SU-DHL-6 (cell line): Measurements from ENCODE around the gene CTNND2.

ENCODE experiments used
- H2AFZ ChIP-seq: fragments of 200-600 bp; sonication (generic); 2 replicates; pipeline ENCODE4 v1.6.1; 2014; ENCODE audit warnings: low read depth, mild to moderate bottlenecking, moderate library complexity, mixed read lengths, antibody characterized with exemption, low read length; ENCODE audit not compliant: severe bottlenecking
- H3F3A ChIP-seq: fragments of 200-600 bp; shearing (Covaris generic); 2 replicates; pipeline ENCODE4 v1.6.0; 2016; ENCODE audit warnings: antibody characterized with exemption, mild to moderate bottlenecking; ENCODE audit not compliant: insufficient read depth
- H3K27ac ChIP-seq: fragments of 200-600 bp; sonication (generic); 2 replicates; pipeline ENCODE4 v1.5.1; 2016; ENCODE audit warnings: low read depth, mild to moderate bottlenecking, low read length, moderate library complexity, mixed read lengths
- H3K27me3 ChIP-seq: fragments of 200-600 bp; sonication (generic), shearing (Covaris generic); 2 replicates; pipeline ENCODE4 v1.6.0; 2014; ENCODE audit warnings: mild to moderate bottlenecking, low read length
- H3K36me3 ChIP-seq: fragments of 200-600 bp; sonication (generic); 2 replicates; pipeline ENCODE4 v1.6.1; 2014; ENCODE audit warnings: mild to moderate bottlenecking, low read length, mixed read lengths
- H3K4me2 ChIP-seq: fragments of 300-600, 200-600 bp; shearing (Covaris generic), sonication (generic); 2 replicates; pipeline ENCODE4 v1.6.0; 2014; ENCODE audit warnings: low read length, low read depth, mild to moderate bottlenecking; ENCODE audit not compliant: poor library complexity, severe bottlenecking
- H3K4me3 ChIP-seq: fragments of 200-600 bp; sonication (generic); 2 replicates; pipeline ENCODE4 v1.5.1; 2014; ENCODE audit warnings: antibody characterized with exemption, low read length, mild to moderate bottlenecking, mixed read lengths; ENCODE audit not compliant: insufficient read depth, poor library complexity, severe bottlenecking
- H3K79me2 ChIP-seq: fragments of 200-600 bp; sonication (generic); 2 replicates; pipeline ENCODE4 v1.6.1; 2014; ENCODE audit warnings: mild to moderate bottlenecking, low read length, moderate library complexity; ENCODE audit not compliant: insufficient read depth
- H3K9ac ChIP-seq: fragments of 200-600 bp; sonication (generic); 2 replicates; pipeline ENCODE4 v1.7.0; 2014; ENCODE audit warnings: mild to moderate bottlenecking, low read length
- H3K9me2 ChIP-seq: fragments of 200-600 bp; sonication (generic); replicated peaks from 2 replicates; pipeline ENCODE4 v1.6.1; 2014; ENCODE audit warnings: low read length; ENCODE audit not compliant: insufficient read depth
- H3K9me3 ChIP-seq: fragments of 200-600 bp; sonication (generic); 2 replicates; pipeline ENCODE4 v1.6.1; 2014; ENCODE audit warnings: low read length, mixed read lengths; ENCODE audit not compliant: insufficient read depth
- H4K20me1 ChIP-seq: fragments of 200-600 bp; sonication (generic); 2 replicates; pipeline ENCODE4 v1.6.1; 2014; ENCODE audit warnings: low read depth, mild to moderate bottlenecking, antibody characterized with exemption, low read length, moderate library complexity, mixed read lengths
- EZH2phosphoT487 ChIP-seq: fragments of 200-600 bp; sonication (generic), shearing (Covaris generic); conservative IDR thresholded peaks from 2 replicates; pipeline ENCODE4 v1.6.1; 2018; ENCODE audit warnings: mild to moderate bottlenecking, antibody characterized with exemption, low read length, moderate library complexity, mixed read lengths
- TF ChIP-seq, protein P1 (sequence below): fragments of 200-600 bp; sonication (generic); IDR thresholded peaks from one replicate; pipeline ENCODE4 v1.5.1; 2017; ENCODE audit warnings: antibody characterized with exemption, mild to moderate bottlenecking, low read length, moderate library complexity; ENCODE audit not compliant: insufficient read depth, poor library complexity, severe bottlenecking

CTNND2 gene

GRCh38 chr5:11172484-11172883 is 731.8 kb downstream of the CTNND2 start:
- Histone ChIP-seq H2AFZ (no peak overlapping the region), H3F3A (no peaks in the 10 kb centered on the region), H3K4me2 (no peak overlapping the region), H3K4me3 (no peak overlapping the region), H3K9me2 (no peaks in the 10 kb centered on the region), H3K9ac (no peak overlapping the region), H3K79me2 (no peaks in the 10 kb centered on the region), H3K27ac (no peak overlapping the region), H3K36me3 (no peaks in the 10 kb centered on the region), H4K20me1 (no peaks in the 10 kb centered on the region), H3K27me3 (no peaks in the 10 kb centered on the region), H3K9me3 (no peaks in the 10 kb centered on the region)
- TF ChIP-seq, protein P1, sequence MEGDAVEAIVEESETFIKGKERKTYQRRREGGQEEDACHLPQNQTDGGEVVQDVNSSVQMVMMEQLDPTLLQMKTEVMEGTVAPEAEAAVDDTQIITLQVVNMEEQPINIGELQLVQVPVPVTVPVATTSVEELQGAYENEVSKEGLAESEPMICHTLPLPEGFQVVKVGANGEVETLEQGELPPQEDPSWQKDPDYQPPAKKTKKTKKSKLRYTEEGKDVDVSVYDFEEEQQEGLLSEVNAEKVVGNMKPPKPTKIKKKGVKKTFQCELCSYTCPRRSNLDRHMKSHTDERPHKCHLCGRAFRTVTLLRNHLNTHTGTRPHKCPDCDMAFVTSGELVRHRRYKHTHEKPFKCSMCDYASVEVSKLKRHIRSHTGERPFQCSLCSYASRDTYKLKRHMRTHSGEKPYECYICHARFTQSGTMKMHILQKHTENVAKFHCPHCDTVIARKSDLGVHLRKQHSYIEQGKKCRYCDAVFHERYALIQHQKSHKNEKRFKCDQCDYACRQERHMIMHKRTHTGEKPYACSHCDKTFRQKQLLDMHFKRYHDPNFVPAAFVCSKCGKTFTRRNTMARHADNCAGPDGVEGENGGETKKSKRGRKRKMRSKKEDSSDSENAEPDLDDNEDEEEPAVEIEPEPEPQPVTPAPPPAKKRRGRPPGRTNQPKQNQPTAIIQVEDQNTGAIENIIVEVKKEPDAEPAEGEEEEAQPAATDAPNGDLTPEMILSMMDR: no peak
- no peak for TF ChIP-seq EZH2phosphoT487

DNA sequence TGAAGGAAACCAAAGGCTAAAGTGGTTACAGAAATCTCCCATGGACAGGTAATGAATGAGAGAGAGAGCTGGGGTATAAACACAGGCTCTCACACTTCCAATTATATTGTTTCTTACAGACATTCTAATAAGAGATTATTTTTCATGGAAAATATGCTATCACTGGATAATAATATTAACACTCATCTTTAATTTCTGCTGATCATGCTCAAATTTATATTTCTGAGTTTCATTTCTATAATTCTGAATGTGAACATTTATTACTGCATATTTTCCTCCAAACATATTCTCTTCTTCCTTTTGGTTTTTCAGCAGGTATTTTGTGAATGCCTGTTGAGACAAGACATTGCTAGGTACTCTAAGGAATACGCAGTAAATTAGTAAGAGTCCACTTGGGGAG is 733.0 kb downstream of the CTNND2 start:
- Histone ChIP-seq H3K9me2 (no peaks in the 10 kb centered on the region), H3K9ac (no peak overlapping the region), H3K4me2 (no peak overlapping the region), H3K27me3 (no peaks in the 10 kb centered on the region), H3K27ac (no peak overlapping the region), H3K36me3 (no peaks in the 10 kb centered on the region), H3K9me3 (no peaks in the 10 kb centered on the region), H3K79me2 (no peaks in the 10 kb centered on the region), H2AFZ (no peak overlapping the region), H3K4me3 (no peak overlapping the region), H3F3A (no peaks in the 10 kb centered on the region), H4K20me1 (no peaks in the 10 kb centered on the region)
- TF ChIP-seq, protein P1: no peak
- no peak for TF ChIP-seq EZH2phosphoT487

DNA sequence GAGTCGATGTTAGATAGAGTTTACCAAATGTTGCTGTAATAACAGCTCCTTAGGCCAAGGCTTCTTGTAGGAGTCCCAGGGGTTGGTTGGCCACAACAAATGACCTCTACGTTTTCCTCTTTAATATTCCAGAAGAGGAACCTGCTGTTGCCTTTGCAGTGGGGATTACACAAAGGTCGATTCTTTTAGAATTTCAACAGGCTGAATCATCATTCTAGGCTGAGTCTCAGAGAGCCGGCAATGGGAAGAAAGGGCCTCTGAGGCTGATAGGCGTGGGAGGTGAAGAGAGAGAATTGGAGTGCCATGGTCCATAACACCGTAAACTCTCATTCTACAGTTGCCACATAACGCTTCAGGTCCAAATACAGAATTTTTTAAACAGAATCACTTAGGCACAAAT is 737.3 kb downstream of the CTNND2 start:
- H3K9ac ChIP-seq: no peak overlapping the region
- H3F3A ChIP-seq: no peaks in the 10 kb centered on the region
- H3K4me2 ChIP-seq: no peak overlapping the region
- H3K27me3 ChIP-seq: no peaks in the 10 kb centered on the region
- no peak for TF ChIP-seq EZH2phosphoT487
- TF ChIP-seq, protein P1: no peak
- no peaks in the 10 kb centered on the region for H3K9me3 ChIP-seq
- H3K36me3 ChIP-seq: no peaks in the 10 kb centered on the region
- no peak overlapping the region for H3K4me3 ChIP-seq
- H3K79me2 ChIP-seq: no peaks in the 10 kb centered on the region
- no peaks in the 10 kb centered on the region for H3K9me2 ChIP-seq
- H4K20me1 ChIP-seq: no peaks in the 10 kb centered on the region
- H2AFZ ChIP-seq: no peak overlapping the region
- H3K27ac ChIP-seq: no peak overlapping the region
